Mucosa of stomach (tissue), 1 donor: Measurements from ENCODE around the gene NIPAL1.
"Not testable (repeated sequence)": the region's sequence is repeated elsewhere in the genome, so short reads cannot be mapped to it uniquely, and the experiment has no call there.

Source experiments
- H3K27me3 ChIP-seq: one replicate; pipeline ENCODE4 v1.7.0; 2013; ENCODE audit warnings: mild to moderate bottlenecking, low read length; ENCODE audit not compliant: control insufficient read depth, insufficient read depth
- H3K36me3 ChIP-seq: one replicate; pipeline ENCODE4 v1.7.0; 2013; ENCODE audit warnings: low read length; ENCODE audit not compliant: control insufficient read depth, insufficient read depth
- H3K4me1 ChIP-seq: one replicate; pipeline ENCODE4 v1.7.0; 2013; ENCODE audit warnings: mild to moderate bottlenecking, low read length; ENCODE audit not compliant: control insufficient read depth, insufficient read depth
- H3K4me3 ChIP-seq: one replicate; pipeline ENCODE4 v1.7.0; 2013; ENCODE audit warnings: low read length
- H3K9ac ChIP-seq: one replicate; pipeline ENCODE4 v1.7.0; 2013; ENCODE audit warnings: mild to moderate bottlenecking, low read length, moderate library complexity
- H3K9me3 ChIP-seq: one replicate; pipeline ENCODE4 v1.7.0; 2013; ENCODE audit warnings: mild to moderate bottlenecking, low read length, moderate library complexity; ENCODE audit not compliant: control insufficient read depth
- donor health status: Pancreatic carcinoma.

NIPAL1 gene

GRCh38 chr4:48010906-48011305, 5.7 kb upstream of the NIPAL1 start:
- H3K4me3 ChIP-seq, H3K36me3 ChIP-seq: not testable (repeated sequence)

GRCh38 chr4:48011722-48012121, 4.8 kb upstream of the NIPAL1 start:
- Histone ChIP-seq H3K4me1 (peaks cover 12% of the 10 kb centered on the region), H3K27me3 (no peaks in the 10 kb centered on the region), H3K36me3 (no peaks in the 10 kb centered on the region), H3K9me3 (no peaks in the 10 kb centered on the region), H3K4me3 (no peak overlapping the region), H3K9ac (no peak overlapping the region)

More at GRCh38 chr4:48010906-48011305, 5.7 kb upstream of the NIPAL1 start:
- H3K27me3 ChIP-seq, H3K9ac ChIP-seq, H3K4me1 ChIP-seq, H3K9me3 ChIP-seq: not testable (repeated sequence)

GRCh38 chr4:48012824-48013223, 3.7 kb upstream of the NIPAL1 start:
- Histone ChIP-seq H3K9me3 (no peaks in the 10 kb centered on the region), H3K9ac (no peak overlapping the region), H3K27me3 (no peaks in the 10 kb centered on the region)

GRCh38 chr4:48015216-48015615, 1.4 kb upstream of the NIPAL1 start:
- no peaks in the 10 kb centered on the region for H3K9me3 ChIP-seq
- no peaks in the 10 kb centered on the region for H3K27me3 ChIP-seq
- H3K9ac ChIP-seq = no peak overlapping the region
- H3K4me3 ChIP-seq = peak overlapping the region; percentile 56
- peaks cover 21% of the 10 kb centered on the region for H3K4me1 ChIP-seq
- H3K36me3 ChIP-seq = no peaks in the 10 kb centered on the region

More at GRCh38 chr4:48012824-48013223, 3.7 kb upstream of the NIPAL1 start:
- peaks cover 15% of the 10 kb centered on the region for H3K4me1 ChIP-seq
- H3K4me3 ChIP-seq = no peak overlapping the region
- H3K36me3 ChIP-seq = no peaks in the 10 kb centered on the region

GRCh38 chr4:48015678-48016077, 894 bp upstream of the NIPAL1 start:
- peaks cover 21% of the 10 kb centered on the region for H3K4me1 ChIP-seq
- peak overlapping the region; percentile 56 for H3K4me3 ChIP-seq
- H3K9ac ChIP-seq = peak overlapping the region; percentile 71
- no peaks in the 10 kb centered on the region for H3K36me3 ChIP-seq
- no peaks in the 10 kb centered on the region for H3K27me3 ChIP-seq
- H3K9me3 ChIP-seq = no peaks in the 10 kb centered on the region

GRCh38 chr4:48017108-48017571, 568 bp downstream of the NIPAL1 start:
- Histone ChIP-seq H3K36me3 (no peaks in the 10 kb centered on the region), H3K27me3 (no peaks in the 10 kb centered on the region), H3K4me1 (peaks cover 21% of the 10 kb centered on the region), H3K9me3 (no peaks in the 10 kb centered on the region), H3K4me3 (peak overlapping the region; percentile 56), H3K9ac (peak overlapping the region; percentile 71)

GRCh38 chr4:48018112-48018511, 1.5 kb downstream of the NIPAL1 start:
- Histone ChIP-seq H3K4me3 (peak overlapping the region; percentile 18), H3K36me3 (no peaks in the 10 kb centered on the region), H3K9ac (no peak overlapping the region), H3K27me3 (no peaks in the 10 kb centered on the region), H3K4me1 (peaks cover 21% of the 10 kb centered on the region), H3K9me3 (no peaks in the 10 kb centered on the region)

- Histone ChIP-seq H3K36me3 (no peaks in the 10 kb centered on the region), H3K27me3 (no peaks in the 10 kb centered on the region), H3K4me3 (no peak overlapping the region), H3K9me3 (no peaks in the 10 kb centered on the region), H3K9ac (no peak overlapping the region), H3K4me1 (peaks cover 11% of the 10 kb centered on the region)
Measured at GRCh38 chr4:48021100-48021499, 4.5 kb downstream of the NIPAL1 start.

GRCh38 chr4:48022192-48022799, 5.7 kb downstream of the NIPAL1 start:
- Histone ChIP-seq H3K4me1 (peaks cover 9% of the 10 kb centered on the region), H3K4me3 (no peak overlapping the region), H3K9ac (no peak overlapping the region), H3K36me3 (no peaks in the 10 kb centered on the region), H3K27me3 (no peaks in the 10 kb centered on the region), H3K9me3 (no peaks in the 10 kb centered on the region)

- Histone ChIP-seq H3K9me3 (no peaks in the 10 kb centered on the region), H3K4me1 (no peaks in the 10 kb centered on the region), H3K36me3 (no peaks in the 10 kb centered on the region), H3K9ac (no peak overlapping the region), H3K4me3 (no peak overlapping the region), H3K27me3 (no peaks in the 10 kb centered on the region)
Measured at GRCh38 chr4:48024522-48024921, 8.0 kb downstream of the NIPAL1 start.

- no peak overlapping the region for H3K9ac ChIP-seq
- H3K9me3 ChIP-seq = no peaks in the 10 kb centered on the region
- H3K27me3 ChIP-seq = no peaks in the 10 kb centered on the region
- H3K4me3 ChIP-seq = no peak overlapping the region
- no peaks in the 10 kb centered on the region for H3K36me3 ChIP-seq
- H3K4me1 ChIP-seq = no peaks in the 10 kb centered on the region
Measured at GRCh38 chr4:48025005-48025404, 8.4 kb downstream of the NIPAL1 start.

GRCh38 chr4:48027653-48028052, 11.1 kb downstream of the NIPAL1 start:
- peaks cover 6% of the 10 kb centered on the region for H3K4me1 ChIP-seq
- no peak overlapping the region for H3K4me3 ChIP-seq
- no peaks in the 10 kb centered on the region for H3K27me3 ChIP-seq
- no peak overlapping the region for H3K9ac ChIP-seq
- H3K9me3 ChIP-seq = no peaks in the 10 kb centered on the region
- H3K36me3 ChIP-seq = no peaks in the 10 kb centered on the region

- Histone ChIP-seq H3K27me3 (no peaks in the 10 kb centered on the region), H3K9ac (no peak overlapping the region), H3K36me3 (no peaks in the 10 kb centered on the region), H3K4me3 (no peak overlapping the region), H3K9me3 (no peaks in the 10 kb centered on the region), H3K4me1 (peaks cover 17% of the 10 kb centered on the region)
Measured at GRCh38 chr4:48028696-48029095, 12.1 kb downstream of the NIPAL1 start.
